Measurements from ENCODE around the gene CPLX3.

CPLX3 gene

GRCh38 chr15:74800559-74801094 is 25.8 kb upstream of the CPLX3 start:
- no peak overlapping the region for H3K4me3 ChIP-seq (replicated peaks; ENCODE audit: low read depth, low read length)
- peaks cover 62% of the 10 kb centered on the region for H3K36me3 ChIP-seq (ENCODE audit: control insufficient read depth, insufficient read depth, low read length)
- TF ChIP-seq, protein P1, sequence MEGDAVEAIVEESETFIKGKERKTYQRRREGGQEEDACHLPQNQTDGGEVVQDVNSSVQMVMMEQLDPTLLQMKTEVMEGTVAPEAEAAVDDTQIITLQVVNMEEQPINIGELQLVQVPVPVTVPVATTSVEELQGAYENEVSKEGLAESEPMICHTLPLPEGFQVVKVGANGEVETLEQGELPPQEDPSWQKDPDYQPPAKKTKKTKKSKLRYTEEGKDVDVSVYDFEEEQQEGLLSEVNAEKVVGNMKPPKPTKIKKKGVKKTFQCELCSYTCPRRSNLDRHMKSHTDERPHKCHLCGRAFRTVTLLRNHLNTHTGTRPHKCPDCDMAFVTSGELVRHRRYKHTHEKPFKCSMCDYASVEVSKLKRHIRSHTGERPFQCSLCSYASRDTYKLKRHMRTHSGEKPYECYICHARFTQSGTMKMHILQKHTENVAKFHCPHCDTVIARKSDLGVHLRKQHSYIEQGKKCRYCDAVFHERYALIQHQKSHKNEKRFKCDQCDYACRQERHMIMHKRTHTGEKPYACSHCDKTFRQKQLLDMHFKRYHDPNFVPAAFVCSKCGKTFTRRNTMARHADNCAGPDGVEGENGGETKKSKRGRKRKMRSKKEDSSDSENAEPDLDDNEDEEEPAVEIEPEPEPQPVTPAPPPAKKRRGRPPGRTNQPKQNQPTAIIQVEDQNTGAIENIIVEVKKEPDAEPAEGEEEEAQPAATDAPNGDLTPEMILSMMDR (IDR thresholded peaks at IDR 0.05; ENCODE audit: insufficient read depth, low read length, poor library complexity, severe bottlenecking) = no peak
- no peaks in the 10 kb centered on the region for H3K27me3 ChIP-seq (replicated peaks; ENCODE audit: control insufficient read depth, insufficient read depth, low read length)
- DNase-seq (ENCODE audit: extremely low read depth, insufficient read length) = no peak

DNA sequence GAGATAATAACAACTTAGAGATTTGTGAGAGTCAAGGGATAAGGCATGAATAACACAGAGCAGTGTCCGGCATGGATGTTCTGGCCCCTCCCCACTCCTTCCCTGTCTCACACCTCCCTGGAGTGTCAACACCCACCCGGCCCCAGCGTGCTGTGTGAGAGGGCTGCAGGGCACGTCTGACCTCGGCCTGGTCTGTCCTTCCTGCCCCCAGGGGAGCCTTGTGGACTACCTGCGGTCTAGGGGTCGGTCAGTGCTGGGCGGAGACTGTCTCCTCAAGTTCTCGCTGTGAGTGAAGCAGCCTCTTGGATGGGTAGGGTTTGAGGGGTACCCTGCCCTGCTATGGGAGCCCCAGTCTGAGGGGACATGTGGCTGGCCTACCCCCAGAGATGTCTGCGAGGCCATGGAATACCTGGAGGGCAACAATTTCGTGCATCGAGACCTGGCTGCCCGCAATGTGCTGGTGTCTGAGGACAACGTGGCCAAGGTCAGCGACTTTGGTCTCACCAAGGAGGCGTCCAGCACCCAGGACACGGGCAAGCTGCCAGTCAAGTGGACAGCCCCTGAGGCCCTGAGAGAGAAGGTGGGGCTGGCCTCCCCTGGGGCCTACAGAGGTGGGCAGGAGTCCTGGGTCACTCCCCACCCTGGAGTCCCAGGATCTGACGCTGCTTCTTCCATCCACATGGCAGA is 25.0 kb upstream of the CPLX3 start:
- Histone ChIP-seq H3K36me3 (ENCODE audit: control insufficient read depth, insufficient read depth, low read length) (peaks cover 62% of the 10 kb centered on the region), H3K27me3 (replicated peaks; ENCODE audit: control insufficient read depth, insufficient read depth, low read length) (no peaks in the 10 kb centered on the region), H3K4me3 (replicated peaks; ENCODE audit: low read depth, low read length) (no peak overlapping the region)
- no peak for DNase-seq (ENCODE audit: extremely low read depth, insufficient read length)
- TF ChIP-seq, protein P1 (IDR thresholded peaks at IDR 0.05; ENCODE audit: insufficient read depth, low read length, poor library complexity, severe bottlenecking) = no peak

DNA sequence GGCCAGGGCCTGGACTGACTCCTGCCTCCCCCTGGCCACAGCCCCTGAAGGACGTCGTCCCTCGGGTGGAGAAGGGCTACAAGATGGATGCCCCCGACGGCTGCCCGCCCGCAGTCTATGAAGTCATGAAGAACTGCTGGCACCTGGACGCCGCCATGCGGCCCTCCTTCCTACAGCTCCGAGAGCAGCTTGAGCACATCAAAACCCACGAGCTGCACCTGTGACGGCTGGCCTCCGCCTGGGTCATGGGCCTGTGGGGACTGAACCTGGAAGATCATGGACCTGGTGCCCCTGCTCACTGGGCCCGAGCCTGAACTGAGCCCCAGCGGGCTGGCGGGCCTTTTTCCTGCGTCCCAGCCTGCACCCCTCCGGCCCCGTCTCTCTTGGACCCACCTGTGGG is 24.1 kb upstream of the CPLX3 start:
- Histone ChIP-seq H3K36me3 (ENCODE audit: control insufficient read depth, insufficient read depth, low read length) (peaks cover 62% of the 10 kb centered on the region), H3K4me3 (replicated peaks; ENCODE audit: low read depth, low read length) (no peak overlapping the region), H3K27me3 (replicated peaks; ENCODE audit: control insufficient read depth, insufficient read depth, low read length) (no peaks in the 10 kb centered on the region)
- TF ChIP-seq, protein P1 (IDR thresholded peaks at IDR 0.05; ENCODE audit: insufficient read depth, low read length, poor library complexity, severe bottlenecking) = no peak
- DNase-seq (ENCODE audit: extremely low read depth, insufficient read length) = no peak

DNA sequence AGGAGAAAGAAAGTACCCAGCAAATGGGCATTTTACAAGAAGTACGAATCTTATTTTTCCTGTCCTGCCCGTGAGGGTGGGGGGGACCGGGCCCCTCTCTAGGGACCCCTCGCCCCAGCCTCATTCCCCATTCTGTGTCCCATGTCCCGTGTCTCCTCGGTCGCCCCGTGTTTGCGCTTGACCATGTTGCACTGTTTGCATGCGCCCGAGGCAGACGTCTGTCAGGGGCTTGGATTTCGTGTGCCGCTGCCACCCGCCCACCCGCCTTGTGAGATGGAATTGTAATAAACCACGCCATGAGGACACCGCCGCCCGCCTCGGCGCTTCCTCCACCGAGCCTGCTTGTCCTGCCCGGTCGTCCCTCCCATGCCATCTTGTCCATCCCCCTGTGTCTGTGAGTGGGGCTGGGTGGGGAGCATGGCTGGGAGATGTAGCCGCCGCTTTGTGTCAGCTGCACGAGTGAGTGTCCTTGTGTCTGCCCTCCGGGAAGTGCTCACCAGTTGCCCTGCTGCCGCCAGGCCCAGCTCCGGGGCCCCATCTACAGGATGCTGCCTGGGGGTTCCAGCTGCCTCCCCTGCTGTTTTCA is 23.5 kb upstream of the CPLX3 start:
- H3K27me3 ChIP-seq (replicated peaks; ENCODE audit: control insufficient read depth, insufficient read depth, low read length) = no peaks in the 10 kb centered on the region
- TF ChIP-seq, protein P1 (IDR thresholded peaks at IDR 0.05; ENCODE audit: insufficient read depth, low read length, poor library complexity, severe bottlenecking) = no peak
- DNase-seq (ENCODE audit: extremely low read depth, insufficient read length) = no peak
- H3K4me3 ChIP-seq (replicated peaks; ENCODE audit: low read depth, low read length) = no peak overlapping the region
- H3K36me3 ChIP-seq (ENCODE audit: control insufficient read depth, insufficient read depth, low read length) = peaks cover 61% of the 10 kb centered on the region

DNA sequence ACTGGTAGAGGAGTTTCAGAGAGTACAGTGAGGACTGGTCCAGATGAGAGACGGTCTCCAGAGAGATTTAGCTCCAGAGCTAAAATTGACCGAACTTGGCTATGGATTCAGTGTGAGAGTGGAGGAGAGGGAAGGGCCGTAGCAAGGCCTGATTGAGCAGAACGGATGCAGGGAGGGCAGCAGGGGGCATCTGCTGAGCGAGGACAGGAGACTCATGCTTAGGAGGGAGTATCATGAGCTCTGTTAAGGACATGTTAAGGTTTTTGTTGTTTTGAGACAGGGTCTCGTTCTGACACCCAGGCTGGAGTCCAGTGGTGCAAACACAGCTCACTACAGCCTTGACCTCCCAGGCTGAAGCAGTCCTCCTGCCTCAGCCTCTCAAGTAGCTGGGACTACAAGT is 21.5 kb upstream of the CPLX3 start:
- DNase-seq (ENCODE audit: extremely low read depth, insufficient read length) = no peak
- no peaks in the 10 kb centered on the region for H3K27me3 ChIP-seq (replicated peaks; ENCODE audit: control insufficient read depth, insufficient read depth, low read length)
- TF ChIP-seq, protein P1 (IDR thresholded peaks at IDR 0.05; ENCODE audit: insufficient read depth, low read length, poor library complexity, severe bottlenecking) = no peak
- H3K4me3 ChIP-seq (replicated peaks; ENCODE audit: low read depth, low read length) = no peak overlapping the region
- peaks cover 44% of the 10 kb centered on the region for H3K36me3 ChIP-seq (ENCODE audit: control insufficient read depth, insufficient read depth, low read length)

Data from GM06990 (cell line).